GM12891 (cell line): ENCODE data around the gene SCNN1B.

ENCODE experiments used
- PAX5 ChIP-seq: IDR thresholded peaks from 2 replicates; pipeline ENCODE4 v1.6.1; 2011; ENCODE audit warnings: low read length, moderate library complexity, mild to moderate bottlenecking; ENCODE audit not compliant: insufficient read depth, severe bottlenecking
- POLR2A ChIP-seq: IDR thresholded peaks from 2 replicates; pipeline ENCODE4 v1.6.1; 2011; ENCODE audit warnings: low read depth, low read length, control low read depth
- POLR2AphosphoS5 ChIP-seq: IDR thresholded peaks from 2 replicates; pipeline ENCODE4 v1.6.1; 2011; ENCODE audit warnings: low read depth, low read length, control low read depth
- SPI1 ChIP-seq: IDR thresholded peaks from 2 replicates; pipeline ENCODE4 v1.6.1; 2011; ENCODE audit warnings: low read depth, low read length, control low read depth
- TAF1 ChIP-seq: IDR thresholded peaks from 2 replicates; pipeline ENCODE4 v1.6.1; 2011; ENCODE audit warnings: low read depth, low read length, control low read depth

GRCh38 chr16:23402100-23402499 is 100.0 kb downstream of the SCNN1B start:
- TF ChIP-seq POLR2AphosphoS5 (no peak), POLR2A (no peak), TAF1 (no peak), SPI1 (no peak), PAX5 (no peak)
